ENCODE data around the gene PLA2G4E. TPM values are rescaled to one million over a fixed set of nuclear protein-coding genes. Genes with fewer than 3 reads are reported as not detected.

The PLA2G4E gene, protein sequence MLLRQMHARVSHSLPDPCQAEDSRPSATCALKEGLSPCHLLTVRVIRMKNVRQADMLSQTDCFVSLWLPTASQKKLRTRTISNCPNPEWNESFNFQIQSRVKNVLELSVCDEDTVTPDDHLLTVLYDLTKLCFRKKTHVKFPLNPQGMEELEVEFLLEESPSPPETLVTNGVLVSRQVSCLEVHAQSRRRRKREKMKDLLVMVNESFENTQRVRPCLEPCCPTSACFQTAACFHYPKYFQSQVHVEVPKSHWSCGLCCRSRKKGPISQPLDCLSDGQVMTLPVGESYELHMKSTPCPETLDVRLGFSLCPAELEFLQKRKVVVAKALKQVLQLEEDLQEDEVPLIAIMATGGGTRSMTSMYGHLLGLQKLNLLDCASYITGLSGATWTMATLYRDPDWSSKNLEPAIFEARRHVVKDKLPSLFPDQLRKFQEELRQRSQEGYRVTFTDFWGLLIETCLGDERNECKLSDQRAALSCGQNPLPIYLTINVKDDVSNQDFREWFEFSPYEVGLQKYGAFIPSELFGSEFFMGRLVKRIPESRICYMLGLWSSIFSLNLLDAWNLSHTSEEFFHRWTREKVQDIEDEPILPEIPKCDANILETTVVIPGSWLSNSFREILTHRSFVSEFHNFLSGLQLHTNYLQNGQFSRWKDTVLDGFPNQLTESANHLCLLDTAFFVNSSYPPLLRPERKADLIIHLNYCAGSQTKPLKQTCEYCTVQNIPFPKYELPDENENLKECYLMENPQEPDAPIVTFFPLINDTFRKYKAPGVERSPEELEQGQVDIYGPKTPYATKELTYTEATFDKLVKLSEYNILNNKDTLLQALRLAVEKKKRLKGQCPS
- 0.07 and 0.13 TPM in 2 replicates for polyA plus RNA-seq

DNA sequence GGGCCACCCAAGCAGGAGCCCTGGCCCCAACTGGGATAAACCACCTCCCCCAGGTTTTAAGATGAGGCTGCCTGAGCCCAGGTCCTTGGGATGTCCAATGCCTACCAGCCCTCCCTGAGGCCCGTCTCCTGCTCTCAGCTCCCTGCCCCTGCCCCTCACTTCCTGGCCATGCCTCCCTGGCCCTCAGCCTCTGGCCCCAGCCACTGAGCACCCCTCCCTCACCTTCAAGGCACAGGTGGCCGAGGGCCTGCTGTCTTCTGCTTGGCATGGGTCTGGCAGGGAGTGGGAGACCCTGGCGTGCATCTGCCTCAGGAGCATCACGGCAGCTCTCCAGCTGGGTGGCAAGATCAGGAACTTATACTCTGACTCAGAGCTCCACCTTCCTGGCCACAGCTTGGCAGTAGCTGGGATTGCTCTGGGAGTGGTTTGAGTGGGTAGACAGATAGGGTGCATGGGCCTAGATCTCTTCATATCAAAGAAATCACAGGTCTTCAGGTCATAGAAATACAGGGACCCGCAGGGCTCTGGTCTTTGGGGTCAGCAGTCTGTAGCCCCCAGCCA is at the start of gene PLA2G4E:
PLA2G4E (minus strand) TSS at position 330 of the 561 bp plus-strand sequence; CDS start at position 318, 12 bp downstream.

DNA sequence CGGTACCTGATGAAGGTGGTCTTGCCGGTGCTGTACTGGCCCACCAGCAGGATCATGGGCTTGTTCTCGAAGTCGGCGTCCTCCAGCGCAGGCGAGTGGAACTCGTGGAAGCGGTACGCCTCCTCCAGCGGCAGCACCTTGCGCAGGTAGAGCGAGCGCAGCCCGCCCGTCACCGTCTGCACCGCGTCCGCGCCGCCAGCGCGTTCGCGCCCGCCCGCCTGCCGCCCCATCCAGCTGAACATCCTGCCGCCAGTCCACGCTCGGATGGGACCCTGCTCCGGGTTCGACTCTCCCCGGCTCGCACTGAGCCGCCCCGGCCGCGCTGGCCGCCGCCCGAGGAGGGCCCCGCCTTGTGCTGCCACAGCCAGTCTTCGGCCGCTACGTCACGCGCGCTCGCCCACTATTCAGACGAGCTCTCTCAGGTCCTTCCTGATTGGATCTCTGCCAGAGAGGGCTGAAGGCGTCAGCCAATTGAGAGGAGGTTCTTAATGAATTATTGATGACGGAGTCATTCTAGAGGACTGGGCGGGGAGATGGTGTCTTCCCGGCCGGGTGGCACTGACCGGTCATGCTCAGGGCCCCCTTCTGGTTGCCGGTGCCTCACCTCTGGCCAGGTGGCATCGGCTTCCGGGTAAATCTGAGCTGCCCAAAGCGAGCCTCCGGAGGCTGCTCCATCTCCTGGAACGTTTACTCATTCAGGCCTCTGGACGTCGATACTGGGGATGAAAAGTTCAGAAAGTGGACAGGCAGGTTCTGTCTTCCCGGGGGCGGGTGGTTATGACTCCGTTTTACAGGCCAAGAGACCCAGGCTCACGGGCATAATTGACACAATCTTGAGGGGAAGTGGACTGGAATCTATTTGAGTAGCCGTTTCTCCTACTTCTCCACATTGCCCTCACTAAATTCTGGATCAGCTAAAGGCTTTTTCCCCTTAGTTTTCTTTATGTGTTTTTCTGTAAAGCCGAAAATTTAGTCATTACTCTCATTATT is 48.3 kb downstream of the PLA2G4E start, which contains the start of gene EHD4:
EHD4 (minus strand) TSS at position 305 of the 990 bp plus-strand sequence; CDS start at position 242, 63 bp downstream.

Other genes with a start within 250 kb of the PLA2G4E start
- 0.05 and 0.29 TPM in 2 replicates for gene MAPKBP1, start 246.6 kb downstream of the PLA2G4E start, polyA plus RNA-seq
- gene JMJD7, start 192.9 kb downstream of the PLA2G4E start, polyA plus RNA-seq = 6.6 and 12.8 TPM in 2 replicates
- 2.1 TPM in 1 of 2 replicates, not detected in the other for gene PLA2G4B, start 182.2 kb downstream of the PLA2G4E start, polyA plus RNA-seq
- gene SPTBN5, start 127.0 kb downstream of the PLA2G4E start, polyA plus RNA-seq = 0.79 and 1.4 TPM in 2 replicates
- 5.6 and 7.1 TPM in 2 replicates for gene EHD4, start 48.5 kb downstream of the PLA2G4E start, polyA plus RNA-seq
- gene PLA2G4D, start 73.5 kb upstream of the PLA2G4E start, polyA plus RNA-seq = 0.35 and 1.7 TPM in 2 replicates
- gene PLA2G4F, start 135.6 kb upstream of the PLA2G4E start, polyA plus RNA-seq = not detected in 2 replicates
- gene VPS39, start 187.3 kb upstream of the PLA2G4E start, polyA plus RNA-seq = 22.1 and 29.9 TPM in 2 replicates

All from Purkinje cell (primary cell).